ENCODE data around the gene MUC5AC.
"Not testable (repeated sequence)": the region's sequence is repeated elsewhere in the genome, so short reads cannot be mapped to it uniquely, and the experiment has no call there.

MUC5AC gene

DNA sequence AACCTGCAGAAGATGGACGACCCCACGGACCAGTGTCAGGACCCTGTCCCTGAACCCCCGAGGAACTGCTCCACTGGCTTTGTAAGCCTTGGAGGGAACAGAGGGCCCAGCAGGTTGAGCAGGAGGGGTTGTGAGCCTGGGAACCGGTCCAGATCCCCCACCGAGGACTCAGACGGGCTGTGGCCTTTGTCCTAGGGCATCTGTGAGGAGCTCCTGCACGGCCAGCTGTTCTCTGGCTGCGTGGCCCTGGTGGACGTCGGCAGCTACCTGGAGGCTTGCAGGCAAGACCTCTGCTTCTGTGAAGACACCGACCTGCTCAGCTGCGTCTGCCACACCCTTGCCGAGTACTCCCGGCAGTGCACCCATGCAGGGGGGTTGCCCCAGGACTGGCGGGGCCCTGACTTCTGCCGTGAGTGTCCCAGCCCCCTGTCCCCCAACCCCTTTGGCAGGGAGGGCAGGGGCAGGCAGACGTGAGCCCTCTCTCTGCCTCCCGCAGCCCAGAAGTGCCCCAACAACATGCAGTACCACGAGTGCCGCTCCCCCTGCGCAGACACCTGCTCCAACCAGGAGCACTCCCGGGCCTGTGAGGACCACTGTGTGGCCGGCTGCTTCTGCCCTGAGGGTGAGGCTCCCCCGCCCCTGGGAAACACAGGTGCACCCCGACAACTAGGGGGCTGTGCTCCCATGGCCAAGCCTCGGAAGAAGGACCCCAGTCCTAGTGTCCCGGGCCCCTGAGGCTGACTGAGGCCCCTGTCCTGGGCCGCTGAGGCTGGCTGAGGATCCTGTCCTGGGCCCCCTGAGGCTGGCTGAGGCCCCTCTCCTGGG lies 6.4 kb downstream of the MUC5AC start:
- DNase-seq = no peak

DNA sequence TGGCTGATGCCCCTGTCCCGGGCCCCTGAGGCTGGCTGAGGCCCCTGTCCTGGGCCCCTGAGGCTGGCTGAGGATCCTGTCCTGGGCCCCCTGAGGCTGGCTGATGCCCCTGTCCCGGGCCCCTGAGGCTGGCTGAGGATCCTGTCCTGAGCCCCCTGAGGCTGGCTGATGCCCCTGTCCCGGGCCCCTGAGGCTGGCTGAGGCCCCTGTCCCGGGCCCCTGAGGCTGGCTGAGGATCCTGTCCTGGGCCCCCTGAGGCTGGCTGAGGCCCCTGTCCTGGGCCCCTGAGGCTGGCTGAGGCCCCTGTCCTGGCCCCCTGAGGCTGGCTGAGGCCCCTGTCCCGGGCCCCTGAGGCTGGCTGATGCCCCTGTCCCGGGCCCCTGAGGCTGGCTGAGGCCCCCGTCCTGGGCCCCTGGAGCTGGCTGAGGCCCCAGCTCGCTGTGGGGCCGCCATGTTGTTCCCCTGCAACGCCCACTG lies 7.1 kb downstream of the MUC5AC start:
- DNase-seq = not testable (repeated sequence)

DNA sequence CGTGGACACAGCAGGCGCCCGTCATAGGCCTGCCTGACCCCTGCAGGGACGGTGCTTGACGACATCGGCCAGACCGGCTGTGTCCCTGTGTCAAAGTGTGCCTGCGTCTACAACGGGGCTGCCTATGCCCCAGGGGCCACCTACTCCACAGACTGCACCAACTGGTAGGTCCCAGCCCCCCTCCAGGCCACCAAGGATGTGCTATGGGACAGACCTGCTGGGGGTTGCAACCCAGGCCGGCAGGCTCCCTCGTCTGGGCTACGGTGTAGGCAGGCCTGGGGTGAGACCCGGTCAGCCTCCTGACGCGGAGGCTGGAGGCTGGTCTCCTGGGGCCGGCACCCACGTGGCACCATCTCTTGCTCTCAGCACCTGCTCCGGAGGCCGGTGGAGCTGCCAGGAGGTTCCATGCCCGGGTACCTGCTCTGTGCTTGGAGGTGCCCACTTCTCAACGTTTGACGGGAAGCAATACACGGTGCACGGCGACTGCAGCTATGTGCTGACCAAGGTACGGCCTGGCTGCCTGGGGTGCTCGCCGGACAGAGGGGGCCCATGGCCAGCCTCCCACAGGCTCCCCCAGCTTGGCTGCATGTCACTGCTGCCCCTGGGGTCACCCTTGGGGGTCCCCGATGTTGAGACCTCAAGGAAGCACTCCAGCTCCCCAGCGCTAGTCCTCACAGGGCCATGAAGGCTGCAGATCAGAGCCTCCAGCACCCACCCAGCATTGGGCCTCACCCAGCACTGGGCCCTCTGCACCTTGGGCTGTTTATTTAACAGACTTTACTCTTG lies 7.7 kb downstream of the MUC5AC start:
- DNase-seq = no peak

DNA sequence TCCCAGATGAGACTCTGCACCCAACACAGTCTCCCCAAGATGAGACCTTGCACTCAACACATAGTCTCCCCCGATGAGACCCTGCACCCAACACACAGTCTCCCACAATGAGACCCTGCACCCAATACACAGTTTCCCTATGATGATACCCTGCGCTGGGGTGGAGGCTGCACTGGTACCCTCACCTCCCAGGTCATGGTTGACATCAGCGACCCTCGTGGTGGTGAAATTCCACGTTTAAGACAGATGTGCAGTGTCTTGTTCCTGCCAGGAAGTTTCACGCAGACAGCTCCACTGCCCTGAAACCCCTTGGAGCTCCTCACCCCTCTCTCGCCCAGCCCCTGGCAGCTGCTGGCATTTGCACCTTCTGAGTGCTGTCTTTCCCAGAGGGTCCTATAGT lies 9.5 kb downstream of the MUC5AC start:
- no peak for DNase-seq

GRCh38 chr11:1167751-1168231 lies 10.0 kb downstream of the MUC5AC start:
- DNase-seq = no peak

GRCh38 chr11:1168256-1168655 lies 10.5 kb downstream of the MUC5AC start:
- DNase-seq = no peak

GRCh38 chr11:1168721-1169161 lies 11.0 kb downstream of the MUC5AC start:
- DNase-seq = no peak

- no peak for DNase-seq
Observed at GRCh38 chr11:1171223-1171984, 13.7 kb downstream of the MUC5AC start.

DNA sequence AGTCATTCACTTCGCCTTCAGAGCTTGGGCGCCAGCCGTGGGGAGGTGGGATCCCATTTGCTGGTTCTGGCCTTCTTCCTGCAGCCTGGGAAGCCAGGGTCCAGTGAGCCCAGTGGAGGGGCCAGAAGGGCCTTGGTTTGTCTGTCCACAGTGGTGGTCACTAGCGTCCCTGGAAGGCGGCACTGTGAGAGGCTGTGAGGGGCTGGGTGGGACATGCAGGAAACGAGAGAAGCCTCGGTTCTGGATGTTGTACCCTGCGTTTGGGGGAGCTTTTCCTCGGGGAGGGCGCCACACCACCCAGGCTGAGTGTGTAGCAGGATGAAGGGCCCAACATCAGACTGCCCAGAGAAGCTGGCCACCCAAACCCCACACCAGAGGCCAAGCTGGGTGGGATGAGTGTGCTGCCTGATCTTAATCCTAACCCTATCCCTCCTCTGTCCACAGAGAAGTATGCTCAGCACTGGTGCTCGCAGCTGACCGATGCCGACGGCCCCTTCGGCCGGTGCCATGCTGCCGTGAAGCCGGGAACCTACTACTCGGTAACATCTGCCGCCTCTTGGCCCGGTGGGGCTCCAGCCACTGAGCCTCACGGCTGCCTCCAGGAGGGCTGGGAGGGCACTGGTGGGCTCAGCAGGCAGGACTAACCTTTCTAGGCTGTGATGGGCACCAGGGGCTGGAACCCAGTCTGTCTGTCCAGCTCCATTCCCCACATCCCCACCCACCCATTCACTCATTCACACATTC lies 14.4 kb downstream of the MUC5AC start:
- DNase-seq = no peak

GRCh38 chr11:1172729-1173117 lies 15.0 kb downstream of the MUC5AC start:
- DNase-seq = no peak

- DNase-seq = not testable (repeated sequence)
Observed at GRCh38 chr11:1173396-1173795, 15.6 kb downstream of the MUC5AC start.

- DNase-seq = no peak
Observed at GRCh38 chr11:1174441-1175370, 17.0 kb downstream of the MUC5AC start.

DNA sequence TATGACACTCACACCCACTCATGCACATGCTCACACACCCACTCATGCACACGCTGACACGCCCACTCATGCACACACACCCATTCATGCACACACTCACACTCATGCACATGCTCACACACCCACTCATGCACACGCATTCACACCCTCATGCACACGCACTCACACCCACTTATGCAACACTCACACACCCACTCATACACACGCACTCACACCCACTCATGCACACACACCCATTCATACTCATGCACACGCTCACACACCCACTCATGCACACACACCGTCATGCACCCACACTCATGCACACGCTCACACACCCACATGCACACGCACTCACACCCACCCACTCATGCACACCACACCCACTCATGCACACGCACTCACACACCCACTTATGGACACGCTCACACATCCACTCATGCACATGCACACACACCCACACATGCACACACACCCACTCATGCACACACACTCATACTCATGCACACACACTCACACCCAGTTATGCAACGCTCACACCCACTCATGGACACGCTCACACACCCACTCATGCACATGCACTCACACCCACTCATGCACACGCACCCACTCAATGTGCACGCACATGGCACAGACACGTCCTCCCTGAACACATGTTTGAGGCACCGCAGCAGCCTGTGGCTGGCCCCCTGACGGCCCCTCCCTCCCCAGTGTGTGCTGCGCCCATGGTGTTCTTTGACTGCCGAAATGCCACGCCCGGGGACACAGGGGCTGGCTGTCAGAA lies 17.9 kb downstream of the MUC5AC start:
- DNase-seq = no peak

DNA sequence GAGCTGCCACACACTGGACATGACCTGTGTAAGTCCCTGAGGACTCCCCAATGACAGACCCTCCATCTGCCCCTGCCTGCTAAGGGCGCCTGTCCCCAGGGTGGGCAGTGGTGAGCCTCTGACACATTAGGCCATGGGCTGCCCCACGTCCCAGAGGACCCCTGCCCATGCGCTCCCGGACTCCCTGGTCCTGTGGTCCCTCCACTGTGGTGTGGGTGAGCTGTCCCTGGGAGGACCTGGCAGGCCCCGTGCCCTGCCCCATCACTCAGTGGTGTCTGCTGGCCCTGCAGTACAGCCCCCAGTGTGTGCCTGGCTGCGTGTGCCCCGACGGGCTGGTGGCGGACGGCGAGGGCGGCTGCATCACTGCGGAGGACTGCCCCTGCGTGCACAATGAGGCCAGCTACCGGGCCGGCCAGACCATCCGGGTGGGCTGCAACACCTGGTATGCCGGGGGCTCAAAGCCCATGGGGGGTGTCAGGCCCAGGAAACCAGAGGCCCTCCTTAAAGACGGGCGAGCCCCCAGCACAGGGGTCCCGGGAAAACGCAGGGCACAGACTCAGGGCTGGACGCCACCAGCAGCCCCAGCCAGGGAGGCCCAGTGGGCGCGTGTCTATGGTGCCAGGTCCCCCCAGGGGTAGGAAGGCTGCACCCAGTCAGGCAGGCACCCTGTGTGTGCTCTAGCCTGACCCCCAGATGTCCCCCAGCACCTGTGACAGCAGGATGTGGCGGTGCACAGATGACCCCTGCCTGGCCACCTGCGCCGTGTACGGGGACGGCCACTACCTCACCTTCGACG lies 18.7 kb downstream of the MUC5AC start:
- no peak for DNase-seq

GRCh38 chr11:1177020-1177770 lies 19.4 kb downstream of the MUC5AC start:
- no peak for DNase-seq

- DNase-seq = no peak
Observed at GRCh38 chr11:1177771-1178090, 20.0 kb downstream of the MUC5AC start.

DNA sequence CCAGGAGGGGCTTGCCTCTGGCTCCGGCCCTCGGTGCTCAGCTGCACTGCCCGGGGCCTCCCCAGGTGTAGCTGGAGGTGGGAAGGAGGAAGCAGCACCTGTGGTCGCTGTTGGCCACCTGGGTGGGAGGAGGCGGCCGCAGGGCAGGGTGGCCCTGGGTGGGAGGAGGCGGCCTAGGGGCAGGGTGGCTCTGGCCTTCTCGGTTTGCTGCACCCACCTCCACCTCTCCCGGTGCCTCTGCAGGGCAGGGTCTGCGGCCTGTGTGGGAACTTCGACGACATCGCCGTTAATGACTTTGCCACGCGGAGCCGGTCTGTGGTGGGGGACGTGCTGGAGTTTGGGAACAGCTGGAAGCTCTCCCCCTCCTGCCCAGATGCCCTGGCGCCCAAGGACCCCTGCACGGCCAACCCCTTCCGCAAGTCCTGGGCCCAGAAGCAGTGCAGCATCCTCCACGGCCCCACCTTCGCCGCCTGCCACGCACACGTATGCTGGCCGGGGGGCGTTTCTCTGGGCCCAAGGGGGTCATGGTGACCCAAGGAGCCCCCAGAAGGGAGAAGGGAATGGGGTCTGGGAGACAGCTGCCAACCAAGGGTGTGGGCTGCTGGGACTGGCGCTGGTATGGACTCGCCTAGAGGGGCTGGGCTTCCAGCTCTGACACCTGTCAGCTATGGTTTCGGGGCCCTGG lies 20.6 kb downstream of the MUC5AC start:
- DNase-seq = no peak

DNA sequence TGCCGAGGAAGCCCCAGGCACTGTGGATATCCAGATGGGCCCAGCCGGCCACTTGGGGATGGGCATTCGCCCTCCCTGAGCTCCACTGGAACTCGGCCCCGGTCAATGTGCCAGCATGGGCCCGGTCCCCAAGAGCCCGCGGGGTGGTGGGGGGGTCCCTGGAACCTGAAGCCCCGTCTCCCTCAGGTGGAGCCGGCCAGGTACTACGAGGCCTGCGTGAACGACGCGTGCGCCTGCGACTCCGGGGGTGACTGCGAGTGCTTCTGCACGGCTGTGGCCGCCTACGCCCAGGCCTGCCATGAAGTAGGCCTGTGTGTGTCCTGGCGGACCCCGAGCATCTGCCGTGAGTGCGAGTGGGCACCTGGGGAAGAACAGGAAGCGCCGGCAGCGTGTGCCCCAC lies 21.2 kb downstream of the MUC5AC start:
- DNase-seq = no peak

Data from NCI-H524 treated with DMSO at 0.1 percent for 48 hours (cell line).